Measurements from ENCODE around the gene CTNND2. TPM values are rescaled to one million over a fixed set of nuclear protein-coding genes. Genes with fewer than 3 reads are reported as not detected.

CTNND2 gene
- total RNA-seq, 2 experiments from 2014 or later, result 0.20 TPM; not detected in 1

- Mint-ChIP-seq H3K4me1 (ENCODE audit: low read depth) (no peaks in the 10 kb centered on the region), H3K4me3 (no peak overlapping the region), H3K9me3 (no peaks in the 10 kb centered on the region), H3K27ac (no peak overlapping the region), H3K36me3 (ENCODE audit: low read depth) (no peaks in the 10 kb centered on the region), H3K27me3 (peaks cover 49% of the 10 kb centered on the region)
- Histone ChIP-seq H3K27ac (ENCODE audit: low read depth in 1 of 2, low read length in 2 of 2) (no peak overlapping the region), H3K36me3 (ENCODE audit: insufficient read depth, low read length) (no peaks in the 10 kb centered on the region), H3K4me1 (ENCODE audit: insufficient read depth, low read length) (no peaks in the 10 kb centered on the region), H3K9me3 (ENCODE audit: control insufficient read depth in 1 of 2, insufficient read depth in 1 of 2, low read length in 2 of 2) (peaks cover 0 to 14% of the 10 kb centered on the region in 2 experiments), H3K4me3 (ENCODE audit: low read length) (no peak overlapping the region), H3K27me3 (ENCODE audit: control insufficient read depth in 1 of 2, insufficient read depth in 2 of 2, low read length in 2 of 2) (peaks cover 17 to 31% of the 10 kb centered on the region in 2 experiments)
- TF ChIP-seq, protein P1, sequence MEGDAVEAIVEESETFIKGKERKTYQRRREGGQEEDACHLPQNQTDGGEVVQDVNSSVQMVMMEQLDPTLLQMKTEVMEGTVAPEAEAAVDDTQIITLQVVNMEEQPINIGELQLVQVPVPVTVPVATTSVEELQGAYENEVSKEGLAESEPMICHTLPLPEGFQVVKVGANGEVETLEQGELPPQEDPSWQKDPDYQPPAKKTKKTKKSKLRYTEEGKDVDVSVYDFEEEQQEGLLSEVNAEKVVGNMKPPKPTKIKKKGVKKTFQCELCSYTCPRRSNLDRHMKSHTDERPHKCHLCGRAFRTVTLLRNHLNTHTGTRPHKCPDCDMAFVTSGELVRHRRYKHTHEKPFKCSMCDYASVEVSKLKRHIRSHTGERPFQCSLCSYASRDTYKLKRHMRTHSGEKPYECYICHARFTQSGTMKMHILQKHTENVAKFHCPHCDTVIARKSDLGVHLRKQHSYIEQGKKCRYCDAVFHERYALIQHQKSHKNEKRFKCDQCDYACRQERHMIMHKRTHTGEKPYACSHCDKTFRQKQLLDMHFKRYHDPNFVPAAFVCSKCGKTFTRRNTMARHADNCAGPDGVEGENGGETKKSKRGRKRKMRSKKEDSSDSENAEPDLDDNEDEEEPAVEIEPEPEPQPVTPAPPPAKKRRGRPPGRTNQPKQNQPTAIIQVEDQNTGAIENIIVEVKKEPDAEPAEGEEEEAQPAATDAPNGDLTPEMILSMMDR (IDR thresholded peaks at IDR 0.05), result no peak
- CTCF ChIA-PET, result no interaction called here
- POLR2A ChIA-PET, result no interaction called here
- no peak for ATAC-seq (ENCODE audit: poor library complexity)
- DNase-seq, result no peak
- intact Hi-C loops (cut with DNase I, micrococcal nuclease), result no loop called here
Measured at GRCh38 chr5:11906497-11906896, 2.3 kb upstream of the CTNND2 start.

DNA sequence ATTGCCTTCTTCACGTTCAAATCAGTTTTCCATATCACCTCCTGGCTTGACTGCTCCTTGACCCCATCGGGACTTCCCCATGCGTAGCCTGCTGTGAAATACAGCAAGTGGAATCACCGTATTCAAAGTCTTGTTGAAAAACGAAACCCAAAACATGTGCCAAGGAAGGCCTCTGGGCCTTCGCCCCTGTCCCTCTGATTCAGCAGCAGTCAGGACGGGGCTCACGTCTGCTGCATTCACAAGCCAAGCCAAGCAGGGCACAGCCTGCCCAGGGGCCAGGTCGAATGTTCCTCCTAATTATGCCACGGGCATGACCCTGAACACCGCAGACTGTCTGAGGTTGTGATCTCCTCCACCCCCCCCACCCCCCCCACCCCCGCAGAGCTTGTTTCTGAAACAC is 960 bp upstream of the CTNND2 start:
- intact Hi-C loops (cut with DNase I, micrococcal nuclease), result no loop called here
- CTCF ChIA-PET, result no interaction called here
- no peak overlapping the region for H3K27ac ChIP-seq (ENCODE audit: low read depth in 1 of 2, low read length in 2 of 2)
- no peak overlapping the region for H3K4me3 ChIP-seq (ENCODE audit: low read length)
- POLR2A ChIA-PET, result no interaction called here
- H3K4me1 Mint-ChIP-seq (ENCODE audit: low read depth), result no peaks in the 10 kb centered on the region
- DNase-seq (no peak), ATAC-seq (ENCODE audit: poor library complexity) (no peak)
- H3K27ac Mint-ChIP-seq, result no peak overlapping the region
- TF ChIP-seq, protein P1 (IDR thresholded peaks at IDR 0.05), result no peak
- H3K27me3 Mint-ChIP-seq, result peaks cover 52% of the 10 kb centered on the region
- H3K4me3 Mint-ChIP-seq, result no peak overlapping the region
- H3K36me3 ChIP-seq (ENCODE audit: insufficient read depth, low read length), result no peaks in the 10 kb centered on the region
- no peaks in the 10 kb centered on the region for H3K4me1 ChIP-seq (ENCODE audit: insufficient read depth, low read length)
- H3K27me3 ChIP-seq (ENCODE audit: control insufficient read depth in 1 of 2, insufficient read depth in 2 of 2, low read length in 2 of 2), result peaks cover 17 to 33% of the 10 kb centered on the region in 2 experiments
- no peaks in the 10 kb centered on the region for H3K9me3 Mint-ChIP-seq
- H3K9me3 ChIP-seq (ENCODE audit: control insufficient read depth in 1 of 2, insufficient read depth in 1 of 2, low read length in 2 of 2), result peaks cover 0 to 14% of the 10 kb centered on the region in 2 experiments
- H3K36me3 Mint-ChIP-seq (ENCODE audit: low read depth), result no peaks in the 10 kb centered on the region

DNA sequence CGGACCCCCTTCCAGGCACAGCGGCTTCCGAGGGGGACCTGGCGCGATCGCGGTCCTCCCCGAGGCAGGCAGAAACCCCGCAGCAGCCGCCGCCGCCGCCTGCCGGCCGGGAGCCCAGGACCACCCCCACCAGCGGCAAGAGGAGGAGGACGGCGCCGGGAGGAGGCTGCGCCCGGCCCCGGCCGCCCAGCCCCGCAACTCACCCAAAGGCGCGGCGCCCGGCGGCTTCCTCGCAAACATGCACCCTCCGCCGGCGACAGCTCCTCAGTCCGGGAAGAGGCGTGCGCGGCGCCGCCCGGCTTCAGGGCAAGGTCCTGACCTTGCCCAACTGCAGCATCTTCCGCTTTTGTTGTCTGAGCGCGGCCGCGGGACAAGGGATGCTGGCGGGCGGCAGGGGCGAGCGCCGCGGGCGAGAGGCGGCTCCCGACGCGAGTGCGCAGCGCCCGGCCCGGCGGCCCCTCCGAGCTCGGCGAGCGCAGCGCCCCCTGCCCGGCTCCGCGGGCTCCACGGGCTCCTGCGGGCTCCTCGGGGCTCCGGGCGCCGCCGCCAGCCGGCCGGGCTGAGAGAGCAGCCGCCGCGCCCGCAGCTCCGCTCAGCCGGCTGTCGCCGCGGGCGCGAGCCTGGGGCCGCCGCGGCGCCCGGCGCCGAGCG is 507 bp downstream of the CTNND2 start:
- Histone ChIP-seq H3K4me1 (ENCODE audit: insufficient read depth, low read length) (no peaks in the 10 kb centered on the region), H3K27me3 (ENCODE audit: control insufficient read depth in 1 of 2, insufficient read depth in 2 of 2, low read length in 2 of 2) (peaks cover 17 to 33% of the 10 kb centered on the region in 2 experiments), H3K9me3 (ENCODE audit: control insufficient read depth in 1 of 2, insufficient read depth in 1 of 2, low read length in 2 of 2) (peaks cover 0 to 14% of the 10 kb centered on the region in 2 experiments), H3K27ac (ENCODE audit: low read depth in 1 of 2, low read length in 2 of 2) (no peak overlapping the region), H3K4me3 (ENCODE audit: low read length) (no peak overlapping the region), H3K36me3 (ENCODE audit: insufficient read depth, low read length) (no peaks in the 10 kb centered on the region)
- TF ChIP-seq, protein P1 (IDR thresholded peaks at IDR 0.05), result no peak
- no peak overlapping the region for H3K4me3 Mint-ChIP-seq
- CTCF ChIA-PET, result no interaction called here
- no peaks in the 10 kb centered on the region for H3K4me1 Mint-ChIP-seq (ENCODE audit: low read depth)
- intact Hi-C loops (cut with DNase I, micrococcal nuclease), result no loop called here
- POLR2A ChIA-PET, result no interaction called here
- peaks cover 52% of the 10 kb centered on the region for H3K27me3 Mint-ChIP-seq
- H3K36me3 Mint-ChIP-seq (ENCODE audit: low read depth), result no peaks in the 10 kb centered on the region
- no peaks in the 10 kb centered on the region for H3K9me3 Mint-ChIP-seq
- DNase-seq (peak in 1 of 14 experiments; percentile 8), ATAC-seq (ENCODE audit: poor library complexity) (no peak)
- no peak overlapping the region for H3K27ac Mint-ChIP-seq

All from CD4-positive, alpha-beta T cell (primary cell).